Keratinocyte (primary cell): Measurements from ENCODE around the gene PNLIPRP3.

Experiments used
- EZH2 ChIP-seq: IDR thresholded peaks from one replicate; pipeline ENCODE4 v1.6.1; 2012; ENCODE audit warnings: inconsistent platforms, mild to moderate bottlenecking, low read length, moderate library complexity
- TF ChIP-seq, protein P1 (sequence below), 3 experiments: IDR thresholded peaks in 1 of 3; conservative IDR thresholded peaks in 1 of 3; optimal IDR thresholded peaks in 1 of 3; 2 replicates in 2 of 3; 3 replicates in 1 of 3; pipeline versions ENCODE3 to v1.5.1; 2011; ENCODE audit warnings: low read length in 3 of 3, mild to moderate bottlenecking in 3 of 3, moderate library complexity in 2 of 3, control low read depth in 1 of 3, inconsistent platforms in 1 of 3; ENCODE audit not compliant: insufficient read depth in 2 of 3; ENCODE audit errors: extremely low read depth in 1 of 3

GRCh38 chr10:116524736-116525135 is 97.1 kb downstream of the PNLIPRP3 start:
- TF ChIP-seq EZH2: no peak
- TF ChIP-seq, protein P1, sequence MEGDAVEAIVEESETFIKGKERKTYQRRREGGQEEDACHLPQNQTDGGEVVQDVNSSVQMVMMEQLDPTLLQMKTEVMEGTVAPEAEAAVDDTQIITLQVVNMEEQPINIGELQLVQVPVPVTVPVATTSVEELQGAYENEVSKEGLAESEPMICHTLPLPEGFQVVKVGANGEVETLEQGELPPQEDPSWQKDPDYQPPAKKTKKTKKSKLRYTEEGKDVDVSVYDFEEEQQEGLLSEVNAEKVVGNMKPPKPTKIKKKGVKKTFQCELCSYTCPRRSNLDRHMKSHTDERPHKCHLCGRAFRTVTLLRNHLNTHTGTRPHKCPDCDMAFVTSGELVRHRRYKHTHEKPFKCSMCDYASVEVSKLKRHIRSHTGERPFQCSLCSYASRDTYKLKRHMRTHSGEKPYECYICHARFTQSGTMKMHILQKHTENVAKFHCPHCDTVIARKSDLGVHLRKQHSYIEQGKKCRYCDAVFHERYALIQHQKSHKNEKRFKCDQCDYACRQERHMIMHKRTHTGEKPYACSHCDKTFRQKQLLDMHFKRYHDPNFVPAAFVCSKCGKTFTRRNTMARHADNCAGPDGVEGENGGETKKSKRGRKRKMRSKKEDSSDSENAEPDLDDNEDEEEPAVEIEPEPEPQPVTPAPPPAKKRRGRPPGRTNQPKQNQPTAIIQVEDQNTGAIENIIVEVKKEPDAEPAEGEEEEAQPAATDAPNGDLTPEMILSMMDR (optimal IDR thresholded peaks at IDR 0.05 in 1 of 3, IDR thresholded peaks at IDR 0.05 in 1 of 3, conservative IDR thresholded peaks at IDR 0.05 in 1 of 3; ENCODE audit: extremely low read depth in 1 of 3, insufficient read depth in 2 of 3, low read length in 3 of 3): no peak
